IMR-90 (cell line): ENCODE measurements around the gene COL8A1. TPM values are rescaled to one million over a fixed set of nuclear protein-coding genes. Genes with fewer than 3 reads are reported as not detected.

ENCODE experiments used
- ATAC-seq: fragments of 200-7000 bp; cut with Tn5 transposase; 2 replicates; pipeline ENCODE4 v1.9.1; 2020; ENCODE audit warnings: low read depth, mild to moderate bottlenecking, moderate library complexity
- BruUV-seq: library from RNA; stranded (reverse); fragments of 400-500 nt; replicated peaks from 2 replicates; lab custom pipeline; 2021; lab: Mats Ljungman, UMichigan
- CTCF ChIA-PET: fragments of 300-600 bp; formaldehyde crosslinking; extraction: SDS; loops from one replicate; lab custom pipeline; 2021; ENCODE audit warnings: antibody characterized with exemption; lab: Yijun Ruan, JAX
- POLR2A ChIA-PET: fragments of 300-600 bp; sonication (Branson Sonifier 250); formaldehyde crosslinking; loops from one replicate; lab custom pipeline; 2022; ENCODE audit warnings: antibody characterized with exemption; ENCODE audit not compliant: unreplicated experiment; lab: Charles Lee
- DNase-seq: peaks from one replicate; pipeline ENCODE4 v3.0.0; 2013
- H2AFZ ChIP-seq: replicated peaks from 2 replicates; pipeline ENCODE3; 2013; ENCODE audit warnings: low read length, mild to moderate bottlenecking; ENCODE audit not compliant: poor library complexity
- H2AK5ac ChIP-seq: 2 replicates; pipeline ENCODE4 v1.6.1; 2013; ENCODE audit warnings: low read depth, low read length, inconsistent platforms
- H2AK9ac ChIP-seq: replicated peaks from 2 replicates; pipeline ENCODE3; 2013; ENCODE audit warnings: mild to moderate bottlenecking, low read depth, low read length, moderate library complexity; ENCODE audit not compliant: poor library complexity
- H2BK120ac ChIP-seq: 2 replicates; pipeline ENCODE4 v1.6.1; 2013; ENCODE audit warnings: low read depth, low read length, inconsistent platforms
- H2BK15ac ChIP-seq: 3 replicates; pipeline ENCODE4 v1.6.1; 2013; ENCODE audit warnings: low read depth, low read length, inconsistent platforms
- H2BK20ac ChIP-seq: 2 replicates; pipeline ENCODE4 v1.6.1; 2013; ENCODE audit warnings: low read depth, mild to moderate bottlenecking, inconsistent platforms, low read length, moderate library complexity
- H2BK5ac ChIP-seq: 2 replicates; pipeline ENCODE4 v1.6.1; 2013; ENCODE audit warnings: mild to moderate bottlenecking, low read depth, low read length, inconsistent platforms; ENCODE audit not compliant: poor library complexity, severe bottlenecking
- H3K14ac ChIP-seq: replicated peaks from 2 replicates; pipeline ENCODE4 v1.6.1; 2013; ENCODE audit warnings: low read depth, low read length, inconsistent platforms
- H3K18ac ChIP-seq: 2 replicates; pipeline ENCODE4 v1.6.1; 2013; ENCODE audit warnings: low read depth, low read length, control low read depth
- H3K23ac ChIP-seq: 2 replicates; pipeline ENCODE4 v1.6.1; 2013; ENCODE audit warnings: low read depth, low read length, inconsistent platforms
- H3K27ac ChIP-seq: 2 replicates; pipeline ENCODE4 v1.5.1; 2013; ENCODE audit warnings: mild to moderate bottlenecking, control low read depth, low read length; ENCODE audit not compliant: insufficient read depth
- H3K27me3 ChIP-seq: 2 replicates; pipeline ENCODE4 v1.6.1; 2013; ENCODE audit warnings: low read length; ENCODE audit not compliant: control insufficient read depth, insufficient read depth
- H3K36me3 ChIP-seq: 2 replicates; pipeline ENCODE4 v1.6.1; 2013; ENCODE audit warnings: low read length, mixed read lengths; ENCODE audit not compliant: control insufficient read depth, insufficient read depth
- H3K4ac ChIP-seq: 2 replicates; pipeline ENCODE4 v1.6.1; 2013; ENCODE audit warnings: low read depth, low read length, inconsistent platforms
- H3K4me1 ChIP-seq: 2 replicates; pipeline ENCODE4 v1.6.1; 2013; ENCODE audit warnings: low read length, mixed read lengths; ENCODE audit not compliant: control insufficient read depth, insufficient read depth
- H3K4me2 ChIP-seq: 2 replicates; pipeline ENCODE4 v1.6.1; 2013; ENCODE audit warnings: low read depth, mild to moderate bottlenecking, control low read depth, low read length, moderate library complexity
- H3K4me3 ChIP-seq: 2 replicates; pipeline ENCODE4 v1.5.1; 2013; ENCODE audit warnings: low read depth, mild to moderate bottlenecking, control low read depth, low read length, moderate library complexity; ENCODE audit not compliant: insufficient read depth
- H3K56ac ChIP-seq: 2 replicates; pipeline ENCODE4 v1.6.1; 2013; ENCODE audit warnings: low read length, inconsistent platforms; ENCODE audit not compliant: insufficient read depth; ENCODE audit errors: extremely low read depth
- H3K79me1 ChIP-seq, 2 experiments: 2 replicates each; pipeline ENCODE4 v1.6.1; 2013; ENCODE audit warnings: low read length in 2 of 2, inconsistent platforms in 1 of 2, low read depth in 1 of 2
- H3K9ac ChIP-seq: 2 replicates; pipeline ENCODE4 v1.6.1; 2013; ENCODE audit warnings: low read depth, low read length, control low read depth
- H3K9me1 ChIP-seq: 2 replicates; pipeline ENCODE4 v1.6.1; 2013; ENCODE audit warnings: low read length, inconsistent platforms; ENCODE audit not compliant: insufficient read depth
- H3K9me3 ChIP-seq: 2 replicates; pipeline ENCODE4 v1.6.1; 2013; ENCODE audit warnings: low read length; ENCODE audit not compliant: control insufficient read depth, insufficient read depth
- H4K20me1 ChIP-seq: 2 replicates; pipeline ENCODE4 v1.6.1; 2013; ENCODE audit warnings: low read length, inconsistent platforms; ENCODE audit not compliant: insufficient read depth
- H4K5ac ChIP-seq: 2 replicates; pipeline ENCODE4 v1.6.1; 2013; ENCODE audit warnings: mild to moderate bottlenecking, low read depth, low read length, control low read depth
- H4K8ac ChIP-seq, 2 experiments: 2 replicates each; pipeline ENCODE4 v1.6.1; 2013; ENCODE audit warnings: low read depth in 2 of 2, low read length in 2 of 2, control low read depth in 1 of 2, inconsistent platforms in 1 of 2
- H4K91ac ChIP-seq: 2 replicates; pipeline ENCODE4 v1.6.1; 2013; ENCODE audit warnings: low read depth, low read length, inconsistent platforms; ENCODE audit not compliant: insufficient read depth
- BHLHE40 ChIP-seq: fragments of 150-350 bp; IDR thresholded peaks from 2 replicates; pipeline ENCODE4 v1.6.1; 2016; ENCODE audit warnings: mild to moderate bottlenecking, low read depth, low read length
- CEBPB ChIP-seq: IDR thresholded peaks from 2 replicates; pipeline ENCODE4 v1.6.1; 2012; ENCODE audit warnings: low read depth, low read length, improper control_type of control experiment
- CHD1 ChIP-seq: IDR thresholded peaks from 2 replicates; pipeline ENCODE4 v1.6.1; 2012; ENCODE audit warnings: low read depth, low read length, improper control_type of control experiment
- CTCF ChIP-seq: conservative IDR thresholded peaks from 2 replicates; pipeline ENCODE4 v1.5.1; 2012; ENCODE audit warnings: mild to moderate bottlenecking, low read depth, low read length, improper control_type of control experiment
- FOS ChIP-seq: fragments of 150-350 bp; IDR thresholded peaks from 2 replicates; pipeline ENCODE4 v1.6.1; 2016; ENCODE audit warnings: low read depth, low read length
- MAFK ChIP-seq: IDR thresholded peaks from 2 replicates; pipeline ENCODE4 v1.6.1; 2012; ENCODE audit warnings: low read depth, low read length, improper control_type of control experiment
- MAZ ChIP-seq: IDR thresholded peaks from 2 replicates; pipeline ENCODE4 v1.6.1; 2012; ENCODE audit warnings: low read depth, mild to moderate bottlenecking, low read length, improper control_type of control experiment, moderate library complexity, borderline replicate concordance
- MXI1 ChIP-seq: IDR thresholded peaks from 2 replicates; pipeline ENCODE4 v1.6.1; 2012; ENCODE audit warnings: low read depth, mild to moderate bottlenecking, low read length, moderate library complexity, borderline replicate concordance
- POLR2A ChIP-seq: IDR thresholded peaks from 2 replicates; pipeline ENCODE4 v1.6.1; 2012; ENCODE audit warnings: mild to moderate bottlenecking, low read depth, low read length
- RAD21 ChIP-seq: IDR thresholded peaks from 2 replicates; pipeline ENCODE4 v1.6.1; 2012; ENCODE audit warnings: low read length, improper control_type of control experiment
- RCOR1 ChIP-seq: IDR thresholded peaks from 2 replicates; pipeline ENCODE4 v1.6.1; 2012; ENCODE audit warnings: mild to moderate bottlenecking, low read length, improper control_type of control experiment; ENCODE audit not compliant: insufficient replicate concordance
- RFX5 ChIP-seq: IDR thresholded peaks from 2 replicates; pipeline ENCODE4 v1.8.0; 2012; ENCODE audit warnings: low read depth, mild to moderate bottlenecking, low read length, moderate library complexity
- SMC3 ChIP-seq: fragments of 150-350 bp; IDR thresholded peaks from 2 replicates; pipeline ENCODE4 v1.6.1; 2016; ENCODE audit warnings: low read depth, mild to moderate bottlenecking, antibody characterized with exemption, low read length, moderate library complexity
- USF2 ChIP-seq: fragments of 150-350 bp; IDR thresholded peaks from 2 replicates; pipeline ENCODE4 v1.6.1; 2017; ENCODE audit warnings: mild to moderate bottlenecking, antibody characterized with exemption, low read length, low read depth
- WGBS, 2 experiments: methylation state at CpG; one replicate each; pipeline versions ENCODE4 v1.1.5 to v1.1.7; 2013; ENCODE audit warnings: missing lambda C conversion rate in 2 of 2; ENCODE audit not compliant: insufficient read length in 1 of 2; ENCODE audit errors: extremely low coverage in 2 of 2; 5-methylcytosine and 5-hydroxymethylcytosine counted together
- dilution Hi-C: fragments of 300-500 bp; cut with HindIII; formaldehyde crosslinking; loops from one replicate; pipeline ENCODE4 v1.14.3; 2018; ENCODE audit warnings: low sequenced_read_pairs; ENCODE audit not compliant: unreplicated experiment
- in situ Hi-C: fragments of 300-500 bp; cut with MboI; formaldehyde crosslinking; loops from 3 replicates; pipeline ENCODE4 v1.14.3; 2019; ENCODE audit warnings: low sequenced_read_pairs, inconsistent platforms, mixed read lengths
- intact Hi-C: fragments of 100-400 bp; cut with micrococcal nuclease; formaldehyde crosslinking; loops from 2 replicates; pipeline ENCODE4 v1.10.0; 2022
- polyA plus RNA-seq, 3 experiments: library from polyadenylated mRNA; depleted of rRNA; stranded (reverse); fragments of >200 nt; gene quantifications; 2 replicates each; pipeline ENCODE4 v1.2.3, GENCODE V29; 2012; ENCODE audit warnings: low replicate concordance in 1 of 3
- total RNA-seq: library from RNA; depleted of rRNA; stranded (reverse); fragments of >200 nt; gene quantifications from 2 replicates; pipeline ENCODE4 v1.2.3, GENCODE V29; 2012
- TF ChIP-seq, protein P1 (sequence below): fragments of 150-350 bp; IDR thresholded peaks from 2 replicates; pipeline ENCODE4 v1.6.1; 2016; ENCODE audit warnings: low read depth, mild to moderate bottlenecking, low read length, moderate library complexity, borderline replicate concordance

COL8A1 gene
- total and polyA plus RNA-seq, 2 of the 4 experiments (the other 2 are of a cell fraction): 119 to 151 TPM

DNA sequence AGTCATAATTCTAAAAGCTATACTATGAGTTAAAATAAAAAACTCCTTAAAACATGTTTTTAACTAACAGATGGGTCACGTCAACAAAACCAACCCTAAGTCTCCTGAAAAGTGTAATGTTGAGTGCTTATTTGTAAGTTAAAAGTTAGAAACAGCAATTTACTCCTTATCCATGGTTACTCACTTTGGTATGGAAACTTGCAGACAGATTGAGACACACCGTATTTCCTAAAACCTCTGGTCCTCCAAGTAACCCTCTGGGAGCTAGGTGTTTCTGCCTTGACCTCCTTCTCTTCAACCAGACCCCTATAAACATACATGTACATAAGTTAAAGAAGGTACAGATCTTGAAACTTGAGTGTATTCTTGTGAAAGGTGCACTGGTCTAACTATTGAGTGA, 3.1 kb downstream of the COL8A1 start:
- no TSS peak for BruUV-seq
- no CpG with 5 or more reads among the region's 2 CpGs for WGBS, 2 experiments
- no peak overlapping the region for H2AK9ac ChIP-seq
- H3K79me1 ChIP-seq: peaks cover 28 to 60% of the 10 kb centered on the region in 2 experiments
- no peak overlapping the region for H3K27ac ChIP-seq
- H3K4me3 ChIP-seq: no peak overlapping the region
- intact Hi-C loops: loop anchor here (10.0 kb wide), 1 partner anchor 247 kb away; no protein-coding TSS in a partner anchor
- H3K27me3 ChIP-seq: no peaks in the 10 kb centered on the region
- H3K56ac ChIP-seq: no peak overlapping the region
- no peaks in the 10 kb centered on the region for H3K9me3 ChIP-seq
- no peaks in the 10 kb centered on the region for H3K9me1 ChIP-seq
- H3K18ac ChIP-seq: 0 out of 2 replicates have a peak overlapping the region, but pooled peaks have one; percentile 34
- DNase-seq (no peak), ATAC-seq (no peak)
- peaks cover 16% of the 10 kb centered on the region for H3K4me1 ChIP-seq
- H2BK15ac ChIP-seq: peak overlapping the region; percentile 53; the same call in 2 of the 3 replicates
- ChIA-PET CTCF (interaction anchor here (0.6 to 1.6 kb wide), 3 partner anchors 106 to 112 kb away, joined by 3 to 4 read pairs (median 3); no protein-coding TSS in a partner anchor), POLR2A (no interaction called here)
- no peak overlapping the region; the same call in 1 of the 2 replicates for H2BK20ac ChIP-seq
- no peaks in the 10 kb centered on the region for H3K36me3 ChIP-seq
- H2BK5ac ChIP-seq: peak overlapping the region; percentile 27
- H3K14ac ChIP-seq: peak overlapping the region; percentile 43; the same call in 1 of the 2 replicates
- peaks cover 4% of the 10 kb centered on the region; the same call in 1 of the 2 replicates for H4K20me1 ChIP-seq
- dilution Hi-C loops: no loop called here
- in situ Hi-C loops: loop anchor here (5.0 kb wide), 1 partner anchor 144 kb away; no protein-coding TSS in a partner anchor
- H3K4ac ChIP-seq: 0 out of 2 replicates have a peak overlapping the region, but pooled peaks have one; percentile 13
- 0 out of 2 replicates have a peak overlapping the region, but pooled peaks have one; percentile 4 for H4K91ac ChIP-seq
- H3K9ac ChIP-seq: no peak overlapping the region
- peak overlapping the region; percentile 72 for H3K4me2 ChIP-seq
- 0 out of 2 replicates have a peak overlapping the region, but pooled peaks have one; percentile 37 for H4K5ac ChIP-seq
- H4K8ac ChIP-seq: no peak overlapping the region
- H2AFZ ChIP-seq: no peak overlapping the region
- 0 out of 2 replicates have a peak overlapping the region, but pooled peaks have one; percentile 22 for H2BK120ac ChIP-seq
- peak overlapping the region; percentile 75; the same call in 1 of the 2 replicates for H3K23ac ChIP-seq
- H2AK5ac ChIP-seq: no peak overlapping the region
- TF ChIP-seq, protein P1, sequence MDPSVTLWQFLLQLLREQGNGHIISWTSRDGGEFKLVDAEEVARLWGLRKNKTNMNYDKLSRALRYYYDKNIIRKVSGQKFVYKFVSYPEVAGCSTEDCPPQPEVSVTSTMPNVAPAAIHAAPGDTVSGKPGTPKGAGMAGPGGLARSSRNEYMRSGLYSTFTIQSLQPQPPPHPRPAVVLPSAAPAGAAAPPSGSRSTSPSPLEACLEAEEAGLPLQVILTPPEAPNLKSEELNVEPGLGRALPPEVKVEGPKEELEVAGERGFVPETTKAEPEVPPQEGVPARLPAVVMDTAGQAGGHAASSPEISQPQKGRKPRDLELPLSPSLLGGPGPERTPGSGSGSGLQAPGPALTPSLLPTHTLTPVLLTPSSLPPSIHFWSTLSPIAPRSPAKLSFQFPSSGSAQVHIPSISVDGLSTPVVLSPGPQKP: no peak
- TF ChIP-seq CHD1 (no peak), POLR2A (no peak), CTCF (no peak), MXI1 (no peak), BHLHE40 (no peak), RCOR1 (no peak), RAD21 (no peak), CEBPB (no peak), MAFK (no peak), SMC3 (no peak), USF2 (no peak), MAZ (no peak), RFX5 (no peak), FOS (no peak)
